IMR-90 (cell line): ENCODE measurements around the gene GNAT2. TPM values are rescaled to one million over a fixed set of nuclear protein-coding genes. Genes with fewer than 3 reads are reported as not detected.

ENCODE experiments used
- ATAC-seq: fragments of 200-7000 bp; cut with Tn5 transposase; 2 replicates; pipeline ENCODE4 v1.9.1; 2020; ENCODE audit warnings: low read depth, mild to moderate bottlenecking, moderate library complexity
- BruUV-seq: library from RNA; stranded (reverse); fragments of 400-500 nt; replicated peaks from 2 replicates; lab custom pipeline; 2021; lab: Mats Ljungman, UMichigan
- CTCF ChIA-PET: fragments of 300-600 bp; formaldehyde crosslinking; extraction: SDS; loops from one replicate; lab custom pipeline; 2021; ENCODE audit warnings: antibody characterized with exemption; lab: Yijun Ruan, JAX
- POLR2A ChIA-PET: fragments of 300-600 bp; sonication (Branson Sonifier 250); formaldehyde crosslinking; loops from one replicate; lab custom pipeline; 2022; ENCODE audit warnings: antibody characterized with exemption; ENCODE audit not compliant: unreplicated experiment; lab: Charles Lee
- DNase-seq: peaks from one replicate; pipeline ENCODE4 v3.0.0; 2013
- H2AFZ ChIP-seq: replicated peaks from 2 replicates; pipeline ENCODE3; 2013; ENCODE audit warnings: low read length, mild to moderate bottlenecking; ENCODE audit not compliant: poor library complexity
- H2AK5ac ChIP-seq: 2 replicates; pipeline ENCODE4 v1.6.1; 2013; ENCODE audit warnings: low read depth, low read length, inconsistent platforms
- H2AK9ac ChIP-seq: replicated peaks from 2 replicates; pipeline ENCODE3; 2013; ENCODE audit warnings: mild to moderate bottlenecking, low read depth, low read length, moderate library complexity; ENCODE audit not compliant: poor library complexity
- H2BK120ac ChIP-seq: 2 replicates; pipeline ENCODE4 v1.6.1; 2013; ENCODE audit warnings: low read depth, low read length, inconsistent platforms
- H2BK15ac ChIP-seq: 3 replicates; pipeline ENCODE4 v1.6.1; 2013; ENCODE audit warnings: low read depth, low read length, inconsistent platforms
- H2BK20ac ChIP-seq: 2 replicates; pipeline ENCODE4 v1.6.1; 2013; ENCODE audit warnings: low read depth, mild to moderate bottlenecking, inconsistent platforms, low read length, moderate library complexity
- H2BK5ac ChIP-seq: 2 replicates; pipeline ENCODE4 v1.6.1; 2013; ENCODE audit warnings: mild to moderate bottlenecking, low read depth, low read length, inconsistent platforms; ENCODE audit not compliant: poor library complexity, severe bottlenecking
- H3K14ac ChIP-seq: replicated peaks from 2 replicates; pipeline ENCODE4 v1.6.1; 2013; ENCODE audit warnings: low read depth, low read length, inconsistent platforms
- H3K18ac ChIP-seq: 2 replicates; pipeline ENCODE4 v1.6.1; 2013; ENCODE audit warnings: low read depth, low read length, control low read depth
- H3K23ac ChIP-seq: 2 replicates; pipeline ENCODE4 v1.6.1; 2013; ENCODE audit warnings: low read depth, low read length, inconsistent platforms
- H3K27ac ChIP-seq: 2 replicates; pipeline ENCODE4 v1.5.1; 2013; ENCODE audit warnings: mild to moderate bottlenecking, control low read depth, low read length; ENCODE audit not compliant: insufficient read depth
- H3K27me3 ChIP-seq: 2 replicates; pipeline ENCODE4 v1.6.1; 2013; ENCODE audit warnings: low read length; ENCODE audit not compliant: control insufficient read depth, insufficient read depth
- H3K36me3 ChIP-seq: 2 replicates; pipeline ENCODE4 v1.6.1; 2013; ENCODE audit warnings: low read length, mixed read lengths; ENCODE audit not compliant: control insufficient read depth, insufficient read depth
- H3K4ac ChIP-seq: 2 replicates; pipeline ENCODE4 v1.6.1; 2013; ENCODE audit warnings: low read depth, low read length, inconsistent platforms
- H3K4me1 ChIP-seq: 2 replicates; pipeline ENCODE4 v1.6.1; 2013; ENCODE audit warnings: low read length, mixed read lengths; ENCODE audit not compliant: control insufficient read depth, insufficient read depth
- H3K4me2 ChIP-seq: 2 replicates; pipeline ENCODE4 v1.6.1; 2013; ENCODE audit warnings: low read depth, mild to moderate bottlenecking, control low read depth, low read length, moderate library complexity
- H3K4me3 ChIP-seq: 2 replicates; pipeline ENCODE4 v1.5.1; 2013; ENCODE audit warnings: low read depth, mild to moderate bottlenecking, control low read depth, low read length, moderate library complexity; ENCODE audit not compliant: insufficient read depth
- H3K56ac ChIP-seq: 2 replicates; pipeline ENCODE4 v1.6.1; 2013; ENCODE audit warnings: low read length, inconsistent platforms; ENCODE audit not compliant: insufficient read depth; ENCODE audit errors: extremely low read depth
- H3K79me1 ChIP-seq, 2 experiments: 2 replicates each; pipeline ENCODE4 v1.6.1; 2013; ENCODE audit warnings: low read length in 2 of 2, inconsistent platforms in 1 of 2, low read depth in 1 of 2
- H3K9ac ChIP-seq: 2 replicates; pipeline ENCODE4 v1.6.1; 2013; ENCODE audit warnings: low read depth, low read length, control low read depth
- H3K9me1 ChIP-seq: 2 replicates; pipeline ENCODE4 v1.6.1; 2013; ENCODE audit warnings: low read length, inconsistent platforms; ENCODE audit not compliant: insufficient read depth
- H3K9me3 ChIP-seq: 2 replicates; pipeline ENCODE4 v1.6.1; 2013; ENCODE audit warnings: low read length; ENCODE audit not compliant: control insufficient read depth, insufficient read depth
- H4K20me1 ChIP-seq: 2 replicates; pipeline ENCODE4 v1.6.1; 2013; ENCODE audit warnings: low read length, inconsistent platforms; ENCODE audit not compliant: insufficient read depth
- H4K5ac ChIP-seq: 2 replicates; pipeline ENCODE4 v1.6.1; 2013; ENCODE audit warnings: mild to moderate bottlenecking, low read depth, low read length, control low read depth
- H4K8ac ChIP-seq, 2 experiments: 2 replicates each; pipeline ENCODE4 v1.6.1; 2013; ENCODE audit warnings: low read depth in 2 of 2, low read length in 2 of 2, control low read depth in 1 of 2, inconsistent platforms in 1 of 2
- H4K91ac ChIP-seq: 2 replicates; pipeline ENCODE4 v1.6.1; 2013; ENCODE audit warnings: low read depth, low read length, inconsistent platforms; ENCODE audit not compliant: insufficient read depth
- BHLHE40 ChIP-seq: fragments of 150-350 bp; IDR thresholded peaks from 2 replicates; pipeline ENCODE4 v1.6.1; 2016; ENCODE audit warnings: mild to moderate bottlenecking, low read depth, low read length
- CEBPB ChIP-seq: IDR thresholded peaks from 2 replicates; pipeline ENCODE4 v1.6.1; 2012; ENCODE audit warnings: low read depth, low read length, improper control_type of control experiment
- CHD1 ChIP-seq: IDR thresholded peaks from 2 replicates; pipeline ENCODE4 v1.6.1; 2012; ENCODE audit warnings: low read depth, low read length, improper control_type of control experiment
- ELK1 ChIP-seq: fragments of 150-350 bp; IDR thresholded peaks from 2 replicates; pipeline ENCODE4 v1.6.1; 2016; ENCODE audit warnings: low read depth, mild to moderate bottlenecking, low read length, moderate library complexity, borderline replicate concordance
- FOS ChIP-seq: fragments of 150-350 bp; IDR thresholded peaks from 2 replicates; pipeline ENCODE4 v1.6.1; 2016; ENCODE audit warnings: low read depth, low read length
- MAFK ChIP-seq: IDR thresholded peaks from 2 replicates; pipeline ENCODE4 v1.6.1; 2012; ENCODE audit warnings: low read depth, low read length, improper control_type of control experiment
- MAZ ChIP-seq: IDR thresholded peaks from 2 replicates; pipeline ENCODE4 v1.6.1; 2012; ENCODE audit warnings: low read depth, mild to moderate bottlenecking, low read length, improper control_type of control experiment, moderate library complexity, borderline replicate concordance
- MXI1 ChIP-seq: IDR thresholded peaks from 2 replicates; pipeline ENCODE4 v1.6.1; 2012; ENCODE audit warnings: low read depth, mild to moderate bottlenecking, low read length, moderate library complexity, borderline replicate concordance
- NFE2L2 ChIP-seq: fragments of 150-350 bp; IDR thresholded peaks from 2 replicates; pipeline ENCODE4 v1.6.1; 2016; ENCODE audit warnings: low read depth, mild to moderate bottlenecking, low read length
- POLR2A ChIP-seq: IDR thresholded peaks from 2 replicates; pipeline ENCODE4 v1.6.1; 2012; ENCODE audit warnings: mild to moderate bottlenecking, low read depth, low read length
- RAD21 ChIP-seq: IDR thresholded peaks from 2 replicates; pipeline ENCODE4 v1.6.1; 2012; ENCODE audit warnings: low read length, improper control_type of control experiment
- RCOR1 ChIP-seq: IDR thresholded peaks from 2 replicates; pipeline ENCODE4 v1.6.1; 2012; ENCODE audit warnings: mild to moderate bottlenecking, low read length, improper control_type of control experiment; ENCODE audit not compliant: insufficient replicate concordance
- RFX5 ChIP-seq: IDR thresholded peaks from 2 replicates; pipeline ENCODE4 v1.8.0; 2012; ENCODE audit warnings: low read depth, mild to moderate bottlenecking, low read length, moderate library complexity
- SMC3 ChIP-seq: fragments of 150-350 bp; IDR thresholded peaks from 2 replicates; pipeline ENCODE4 v1.6.1; 2016; ENCODE audit warnings: low read depth, mild to moderate bottlenecking, antibody characterized with exemption, low read length, moderate library complexity
- USF2 ChIP-seq: fragments of 150-350 bp; IDR thresholded peaks from 2 replicates; pipeline ENCODE4 v1.6.1; 2017; ENCODE audit warnings: mild to moderate bottlenecking, antibody characterized with exemption, low read length, low read depth
- WGBS, 2 experiments: methylation state at CpG; one replicate each; pipeline versions ENCODE4 v1.1.5 to v1.1.7; 2013; ENCODE audit warnings: missing lambda C conversion rate in 2 of 2; ENCODE audit not compliant: insufficient read length in 1 of 2; ENCODE audit errors: extremely low coverage in 2 of 2; 5-methylcytosine and 5-hydroxymethylcytosine counted together
- dilution Hi-C: fragments of 300-500 bp; cut with HindIII; formaldehyde crosslinking; loops from one replicate; pipeline ENCODE4 v1.14.3; 2018; ENCODE audit warnings: low sequenced_read_pairs; ENCODE audit not compliant: unreplicated experiment
- in situ Hi-C: fragments of 300-500 bp; cut with MboI; formaldehyde crosslinking; loops from 3 replicates; pipeline ENCODE4 v1.14.3; 2019; ENCODE audit warnings: low sequenced_read_pairs, inconsistent platforms, mixed read lengths
- intact Hi-C: fragments of 100-400 bp; cut with micrococcal nuclease; formaldehyde crosslinking; loops from 2 replicates; pipeline ENCODE4 v1.10.0; 2022
- polyA plus RNA-seq, 3 experiments: library from polyadenylated mRNA; depleted of rRNA; stranded (reverse); fragments of >200 nt; gene quantifications; 2 replicates each; pipeline ENCODE4 v1.2.3, GENCODE V29; 2012; ENCODE audit warnings: low replicate concordance in 1 of 3
- total RNA-seq: library from RNA; depleted of rRNA; stranded (reverse); fragments of >200 nt; gene quantifications from 2 replicates; pipeline ENCODE4 v1.2.3, GENCODE V29; 2012
- TF ChIP-seq, protein P1 (sequence below): conservative IDR thresholded peaks from 2 replicates; pipeline ENCODE4 v1.5.1; 2012; ENCODE audit warnings: mild to moderate bottlenecking, low read depth, low read length, improper control_type of control experiment

The GNAT2 gene
- total and polyA plus RNA-seq, 2 of the 4 experiments (the other 2 are of a cell fraction): 0.17 to 0.36 TPM

GRCh38 chr1:109658533-109659042 is 39.2 kb upstream of the GNAT2 start:
- H3K27me3 ChIP-seq: no peaks in the 10 kb centered on the region
- H3K14ac ChIP-seq: no peak overlapping the region
- peaks cover 0 to 10% of the 10 kb centered on the region in 2 experiments; a peak in 3 of 4 replicates for H3K79me1 ChIP-seq
- H4K91ac ChIP-seq: no peak overlapping the region
- no peak overlapping the region for H4K8ac ChIP-seq
- H3K27ac ChIP-seq: no peak overlapping the region
- no peak overlapping the region for H3K56ac ChIP-seq
- H3K4ac ChIP-seq: no peak overlapping the region
- H3K9me1 ChIP-seq: peaks cover 11% of the 10 kb centered on the region
- no peak overlapping the region for H3K4me2 ChIP-seq
- DNase-seq (no peak), ATAC-seq (no peak)
- H2BK20ac ChIP-seq: no peak overlapping the region
- no TSS peak for BruUV-seq
- no peak overlapping the region for H2AK9ac ChIP-seq
- H2AK5ac ChIP-seq: no peak overlapping the region
- POLR2A ChIA-PET: no interaction called here
- H4K20me1 ChIP-seq: no peaks in the 10 kb centered on the region
- no peak overlapping the region for H2AFZ ChIP-seq
- H2BK120ac ChIP-seq: no peak overlapping the region
- no peak overlapping the region for H3K23ac ChIP-seq
- no peak overlapping the region for H4K5ac ChIP-seq
- H2BK5ac ChIP-seq: no peak overlapping the region
- no peak overlapping the region for H3K4me3 ChIP-seq
- TF ChIP-seq USF2 (no peak), MXI1 (no peak), RCOR1 (no peak), SMC3 (no peak), MAFK (no peak), CHD1 (no peak), MAZ (no peak), ELK1 (no peak), RFX5 (no peak), BHLHE40 (no peak), NFE2L2 (no peak), POLR2A (no peak), RAD21 (no peak), CEBPB (no peak), FOS (no peak)
- TF ChIP-seq, protein P1, sequence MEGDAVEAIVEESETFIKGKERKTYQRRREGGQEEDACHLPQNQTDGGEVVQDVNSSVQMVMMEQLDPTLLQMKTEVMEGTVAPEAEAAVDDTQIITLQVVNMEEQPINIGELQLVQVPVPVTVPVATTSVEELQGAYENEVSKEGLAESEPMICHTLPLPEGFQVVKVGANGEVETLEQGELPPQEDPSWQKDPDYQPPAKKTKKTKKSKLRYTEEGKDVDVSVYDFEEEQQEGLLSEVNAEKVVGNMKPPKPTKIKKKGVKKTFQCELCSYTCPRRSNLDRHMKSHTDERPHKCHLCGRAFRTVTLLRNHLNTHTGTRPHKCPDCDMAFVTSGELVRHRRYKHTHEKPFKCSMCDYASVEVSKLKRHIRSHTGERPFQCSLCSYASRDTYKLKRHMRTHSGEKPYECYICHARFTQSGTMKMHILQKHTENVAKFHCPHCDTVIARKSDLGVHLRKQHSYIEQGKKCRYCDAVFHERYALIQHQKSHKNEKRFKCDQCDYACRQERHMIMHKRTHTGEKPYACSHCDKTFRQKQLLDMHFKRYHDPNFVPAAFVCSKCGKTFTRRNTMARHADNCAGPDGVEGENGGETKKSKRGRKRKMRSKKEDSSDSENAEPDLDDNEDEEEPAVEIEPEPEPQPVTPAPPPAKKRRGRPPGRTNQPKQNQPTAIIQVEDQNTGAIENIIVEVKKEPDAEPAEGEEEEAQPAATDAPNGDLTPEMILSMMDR: no peak
- dilution Hi-C loops (no loop called here), intact Hi-C loops (no loop called here), in situ Hi-C loops (no loop called here)
- H3K9me3 ChIP-seq: no peaks in the 10 kb centered on the region
- CTCF ChIA-PET: no interaction called here
- H3K18ac ChIP-seq: no peak overlapping the region
- H3K36me3 ChIP-seq: peaks cover 16% of the 10 kb centered on the region; the same call in 1 of the 2 replicates
- H3K9ac ChIP-seq: no peak overlapping the region
- no peak overlapping the region for H2BK15ac ChIP-seq
- no CpG with 5 or more reads among the region's 3 CpGs for WGBS, 2 experiments
- peaks cover 1% of the 10 kb centered on the region for H3K4me1 ChIP-seq
